Neural crest cell (in vitro differentiated cells): ENCODE data around the gene CLDN16. TPM values are rescaled to one million over a fixed set of nuclear protein-coding genes. Genes with fewer than 3 reads are reported as not detected.

ENCODE experiments used
- DNase-seq: peaks from one replicate; pipeline ENCODE4 v3.0.0; 2021; ENCODE audit warnings: low read depth, mixed read lengths, low spot score
- H3K27ac Mint-ChIP-seq: one replicate; pipeline ENCODE4 v1.8.0; 2021; ENCODE audit warnings: mild to moderate bottlenecking, mixed read lengths; ENCODE audit not compliant: unreplicated experiment
- H3K27me3 Mint-ChIP-seq: 2 replicates; pipeline ENCODE4 v1.8.0; 2021; ENCODE audit warnings: low read depth, mild to moderate bottlenecking, mixed read lengths
- H3K36me3 Mint-ChIP-seq: 2 replicates; pipeline ENCODE4 v1.8.0; 2021; ENCODE audit warnings: low read depth, mild to moderate bottlenecking, mixed read lengths
- H3K4me1 Mint-ChIP-seq: 2 replicates; pipeline ENCODE4 v1.8.0; 2021; ENCODE audit warnings: mixed read lengths
- H3K4me3 Mint-ChIP-seq: one replicate; pipeline ENCODE4 v1.8.0; 2021; ENCODE audit warnings: mild to moderate bottlenecking, mixed read lengths
- H3K9me3 Mint-ChIP-seq: 2 replicates; pipeline ENCODE4 v1.8.0; 2021; ENCODE audit warnings: mixed read lengths
- total RNA-seq: library from RNA; stranded (reverse); gene quantifications from 2 replicates; pipeline ENCODE4 v1.2.1, GENCODE V29; 2021
- TF ChIP-seq, protein P1 (sequence below): fragments of 200-600 bp; sonication (generic); conservative IDR thresholded peaks from 2 replicates; pipeline ENCODE4 v1.5.0; 2021; ENCODE audit warnings: antibody characterized with exemption, mild to moderate bottlenecking

The CLDN16 gene
- total RNA-seq, 1 donor from 2014 or later: not detected

- no peaks in the 10 kb centered on the region for H3K4me1 Mint-ChIP-seq
- H3K4me3 Mint-ChIP-seq: no peak overlapping the region
- peaks cover 9% of the 10 kb centered on the region for H3K9me3 Mint-ChIP-seq
- H3K36me3 Mint-ChIP-seq: no peaks in the 10 kb centered on the region
- H3K27me3 Mint-ChIP-seq: no peaks in the 10 kb centered on the region
- no peak overlapping the region for H3K27ac Mint-ChIP-seq
- DNase-seq: no peak
- TF ChIP-seq, protein P1, sequence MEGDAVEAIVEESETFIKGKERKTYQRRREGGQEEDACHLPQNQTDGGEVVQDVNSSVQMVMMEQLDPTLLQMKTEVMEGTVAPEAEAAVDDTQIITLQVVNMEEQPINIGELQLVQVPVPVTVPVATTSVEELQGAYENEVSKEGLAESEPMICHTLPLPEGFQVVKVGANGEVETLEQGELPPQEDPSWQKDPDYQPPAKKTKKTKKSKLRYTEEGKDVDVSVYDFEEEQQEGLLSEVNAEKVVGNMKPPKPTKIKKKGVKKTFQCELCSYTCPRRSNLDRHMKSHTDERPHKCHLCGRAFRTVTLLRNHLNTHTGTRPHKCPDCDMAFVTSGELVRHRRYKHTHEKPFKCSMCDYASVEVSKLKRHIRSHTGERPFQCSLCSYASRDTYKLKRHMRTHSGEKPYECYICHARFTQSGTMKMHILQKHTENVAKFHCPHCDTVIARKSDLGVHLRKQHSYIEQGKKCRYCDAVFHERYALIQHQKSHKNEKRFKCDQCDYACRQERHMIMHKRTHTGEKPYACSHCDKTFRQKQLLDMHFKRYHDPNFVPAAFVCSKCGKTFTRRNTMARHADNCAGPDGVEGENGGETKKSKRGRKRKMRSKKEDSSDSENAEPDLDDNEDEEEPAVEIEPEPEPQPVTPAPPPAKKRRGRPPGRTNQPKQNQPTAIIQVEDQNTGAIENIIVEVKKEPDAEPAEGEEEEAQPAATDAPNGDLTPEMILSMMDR: no peak
Observed at GRCh38 chr3:190433626-190434025, 45.7 kb downstream of the CLDN16 start.

DNA sequence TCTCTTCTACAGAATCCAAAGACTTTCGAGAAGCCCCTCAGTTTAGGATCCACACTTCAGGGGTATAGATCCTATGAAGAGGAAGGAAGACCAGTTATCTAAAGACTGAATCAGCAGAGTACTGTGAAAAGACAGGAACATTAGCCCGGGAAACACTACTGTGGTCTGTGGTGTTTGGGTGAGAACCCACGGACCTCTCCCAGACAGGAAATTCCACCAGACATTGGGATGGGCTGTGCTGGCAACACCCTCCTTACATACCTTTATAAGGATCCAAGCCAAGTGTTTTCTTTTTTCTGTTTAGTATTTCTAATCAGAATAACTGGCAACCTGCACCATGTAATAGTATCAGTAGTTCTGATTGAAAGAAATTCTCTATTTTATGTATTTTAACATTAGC is 47.7 kb downstream of the CLDN16 start:
- Mint-ChIP-seq H3K4me3 (no peak overlapping the region), H3K27me3 (no peaks in the 10 kb centered on the region), H3K4me1 (no peaks in the 10 kb centered on the region), H3K9me3 (peaks cover 11% of the 10 kb centered on the region), H3K36me3 (no peaks in the 10 kb centered on the region), H3K27ac (no peak overlapping the region)
- no peak for DNase-seq
- TF ChIP-seq, protein P1: no peak

GRCh38 chr3:190436331-190436730 is 48.4 kb downstream of the CLDN16 start:
- H3K27ac Mint-ChIP-seq: no peak overlapping the region
- H3K4me1 Mint-ChIP-seq: no peaks in the 10 kb centered on the region
- no peak overlapping the region for H3K4me3 Mint-ChIP-seq
- no peaks in the 10 kb centered on the region for H3K27me3 Mint-ChIP-seq
- H3K9me3 Mint-ChIP-seq: peaks cover 11% of the 10 kb centered on the region
- TF ChIP-seq, protein P1: no peak
- no peaks in the 10 kb centered on the region for H3K36me3 Mint-ChIP-seq
- DNase-seq: no peak

DNA sequence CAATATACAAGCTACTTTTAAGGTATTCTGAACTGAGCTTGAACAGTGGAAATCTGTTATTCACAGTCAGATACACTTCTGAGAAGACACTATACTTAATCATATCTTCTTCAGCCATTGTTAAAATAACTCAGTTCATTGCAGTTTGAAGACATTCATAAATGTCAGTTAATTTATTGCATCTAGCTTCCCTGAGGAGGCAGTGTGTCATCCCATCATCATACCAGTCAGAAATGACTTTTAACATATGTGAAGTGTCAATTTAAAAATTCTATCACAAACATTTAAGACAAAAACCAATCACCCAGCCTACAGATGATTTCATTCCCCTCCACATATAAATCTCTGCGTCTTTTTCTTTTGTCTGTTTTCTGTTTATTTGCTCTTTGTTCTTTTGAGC is 54.3 kb downstream of the CLDN16 start:
- Mint-ChIP-seq H3K36me3 (no peaks in the 10 kb centered on the region), H3K27ac (no peak overlapping the region), H3K4me3 (no peak overlapping the region), H3K4me1 (no peaks in the 10 kb centered on the region), H3K9me3 (peaks cover 2% of the 10 kb centered on the region), H3K27me3 (no peaks in the 10 kb centered on the region)
- TF ChIP-seq, protein P1: no peak
- no peak for DNase-seq

DNA sequence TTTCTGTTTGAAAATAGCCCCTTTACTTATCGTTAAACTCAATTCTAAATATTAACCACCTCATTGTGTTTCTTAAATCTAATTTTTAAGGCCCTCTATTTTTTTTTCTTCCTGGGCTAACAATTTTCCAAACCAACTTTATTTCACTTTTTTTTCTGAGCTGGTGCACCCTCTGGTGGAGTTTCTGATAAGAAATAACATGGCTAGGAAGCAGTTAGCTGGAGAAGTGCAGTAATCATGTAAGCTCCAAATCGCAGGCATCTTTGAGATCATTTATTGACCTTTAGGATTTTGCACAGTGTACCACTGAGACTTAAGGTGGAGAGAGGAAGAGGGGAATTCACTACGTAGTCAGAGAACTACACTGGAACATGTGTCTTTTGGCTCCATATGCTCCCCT is 55.3 kb downstream of the CLDN16 start:
- H3K9me3 Mint-ChIP-seq: peaks cover 2% of the 10 kb centered on the region
- TF ChIP-seq, protein P1: peak; percentile 50
- DNase-seq: no peak
- no peaks in the 10 kb centered on the region for H3K4me1 Mint-ChIP-seq
- no peak overlapping the region for H3K4me3 Mint-ChIP-seq
- H3K27me3 Mint-ChIP-seq: no peaks in the 10 kb centered on the region
- no peak overlapping the region for H3K27ac Mint-ChIP-seq
- no peaks in the 10 kb centered on the region for H3K36me3 Mint-ChIP-seq

- Mint-ChIP-seq H3K4me3 (no peak overlapping the region), H3K4me1 (no peaks in the 10 kb centered on the region), H3K9me3 (peaks cover 2% of the 10 kb centered on the region), H3K27ac (no peak overlapping the region), H3K27me3 (no peaks in the 10 kb centered on the region), H3K36me3 (no peaks in the 10 kb centered on the region)
- TF ChIP-seq, protein P1: no peak
- no peak for DNase-seq
Observed at GRCh38 chr3:190444006-190444405, 56.0 kb downstream of the CLDN16 start.
